Measurements from ENCODE around the gene RPUSD4. TPM values are rescaled to one million over a fixed set of nuclear protein-coding genes. Genes with fewer than 3 reads are reported as not detected.

The RPUSD4 gene
- total RNA-seq, 1 donor from 2014 or later = 21.6 TPM

GRCh38 chr11:126202646-126203359, 8.6 kb downstream of the RPUSD4 start:
- no peaks in the 10 kb centered on the region for H3K4me1 ChIP-seq
- no peak overlapping the region for H3K4me3 ChIP-seq
- TF ChIP-seq, protein P1, sequence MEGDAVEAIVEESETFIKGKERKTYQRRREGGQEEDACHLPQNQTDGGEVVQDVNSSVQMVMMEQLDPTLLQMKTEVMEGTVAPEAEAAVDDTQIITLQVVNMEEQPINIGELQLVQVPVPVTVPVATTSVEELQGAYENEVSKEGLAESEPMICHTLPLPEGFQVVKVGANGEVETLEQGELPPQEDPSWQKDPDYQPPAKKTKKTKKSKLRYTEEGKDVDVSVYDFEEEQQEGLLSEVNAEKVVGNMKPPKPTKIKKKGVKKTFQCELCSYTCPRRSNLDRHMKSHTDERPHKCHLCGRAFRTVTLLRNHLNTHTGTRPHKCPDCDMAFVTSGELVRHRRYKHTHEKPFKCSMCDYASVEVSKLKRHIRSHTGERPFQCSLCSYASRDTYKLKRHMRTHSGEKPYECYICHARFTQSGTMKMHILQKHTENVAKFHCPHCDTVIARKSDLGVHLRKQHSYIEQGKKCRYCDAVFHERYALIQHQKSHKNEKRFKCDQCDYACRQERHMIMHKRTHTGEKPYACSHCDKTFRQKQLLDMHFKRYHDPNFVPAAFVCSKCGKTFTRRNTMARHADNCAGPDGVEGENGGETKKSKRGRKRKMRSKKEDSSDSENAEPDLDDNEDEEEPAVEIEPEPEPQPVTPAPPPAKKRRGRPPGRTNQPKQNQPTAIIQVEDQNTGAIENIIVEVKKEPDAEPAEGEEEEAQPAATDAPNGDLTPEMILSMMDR (IDR thresholded peaks at IDR 0.05) = no peak
- TF ChIP-seq POLR2A (IDR thresholded peaks at IDR 0.05) (no peak), POLR2AphosphoS5 (IDR thresholded peaks at IDR 0.05; ENCODE audit: insufficient read depth in 1 of 2, low read depth in 1 of 2) (no peak)
- H3K9me3 ChIP-seq = no peaks in the 10 kb centered on the region
- peaks cover 0 to 75% of the 10 kb centered on the region in 2 donors for H3K36me3 ChIP-seq
- DNase-seq (ENCODE audit: extremely low spot score in 2 of 2) = no peak
- intact Hi-C loops (cut with DNase I) = no loop called here
- no peaks in the 10 kb centered on the region for H3K27me3 ChIP-seq
- no peak overlapping the region for H3K27ac ChIP-seq

GRCh38 chr11:126198648-126199047, 12.8 kb downstream of the RPUSD4 start:
- Histone ChIP-seq H3K4me3 (no peak overlapping the region), H3K27me3 (no peaks in the 10 kb centered on the region), H3K27ac (no peak overlapping the region), H3K4me1 (no peaks in the 10 kb centered on the region), H3K36me3 (peaks cover 0 to 55% of the 10 kb centered on the region in 2 donors), H3K9me3 (no peaks in the 10 kb centered on the region)
- no peak for DNase-seq (ENCODE audit: extremely low spot score in 2 of 2)
- intact Hi-C loops (cut with DNase I) = loop anchor here (5.0 kb wide), 1 partner anchor 276 kb away; no protein-coding TSS in a partner anchor
- TF ChIP-seq, protein P1 (IDR thresholded peaks at IDR 0.05) = no peak
- TF ChIP-seq POLR2AphosphoS5 (IDR thresholded peaks at IDR 0.05; ENCODE audit: insufficient read depth in 1 of 2, low read depth in 1 of 2) (no peak), POLR2A (IDR thresholded peaks at IDR 0.05) (no peak)

DNA sequence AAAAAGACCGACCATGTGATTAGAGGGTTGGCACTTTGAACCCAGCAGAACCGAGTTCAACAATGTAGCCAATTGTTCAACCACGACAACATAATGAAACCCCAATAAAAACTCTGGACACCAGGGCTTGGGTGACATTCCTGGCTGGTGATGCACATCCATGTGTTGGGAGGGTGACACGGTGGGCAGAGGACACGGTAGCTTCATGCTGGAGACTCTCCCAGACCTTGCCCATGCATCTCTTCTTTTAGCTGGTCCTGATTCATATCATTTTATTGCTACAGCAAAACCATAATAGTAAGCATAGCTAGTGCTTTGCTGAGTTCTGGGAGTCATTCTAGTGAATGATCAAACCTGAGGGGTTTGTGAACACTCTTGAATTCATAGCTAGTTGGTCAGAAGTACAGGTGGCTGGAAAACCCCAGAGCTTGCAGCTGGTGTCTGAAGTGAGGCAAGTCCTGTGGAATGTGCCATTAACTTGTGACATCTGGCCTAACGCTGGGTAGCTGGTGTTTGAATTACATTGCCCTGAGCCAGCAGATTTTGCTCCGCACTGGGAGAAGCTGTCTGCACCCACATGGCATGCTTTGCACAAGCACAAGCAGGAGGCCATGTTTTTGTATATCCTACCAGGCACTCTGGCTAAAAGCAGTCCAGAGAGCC, 14.0 kb downstream of the RPUSD4 start:
- intact Hi-C loops (cut with DNase I) = loop anchor here (5.0 kb wide), 1 partner anchor 275 kb away; no protein-coding TSS in a partner anchor
- no peak for DNase-seq (ENCODE audit: extremely low spot score in 2 of 2)
- Histone ChIP-seq H3K27me3 (no peaks in the 10 kb centered on the region), H3K4me3 (no peak overlapping the region), H3K9me3 (no peaks in the 10 kb centered on the region), H3K27ac (no peak overlapping the region), H3K36me3 (peaks cover 0 to 47% of the 10 kb centered on the region in 2 donors), H3K4me1 (no peaks in the 10 kb centered on the region)
- TF ChIP-seq POLR2A (IDR thresholded peaks at IDR 0.05) (no peak), POLR2AphosphoS5 (IDR thresholded peaks at IDR 0.05; ENCODE audit: insufficient read depth in 1 of 2, low read depth in 1 of 2) (no peak)
- TF ChIP-seq, protein P1 (IDR thresholded peaks at IDR 0.05) = no peak

- no peak for TF ChIP-seq POLR2A (IDR thresholded peaks at IDR 0.05)
- H3K36me3 ChIP-seq = peaks cover 0 to 27% of the 10 kb centered on the region in 2 donors
- H3K27ac ChIP-seq = no peak overlapping the region
- DNase-seq (ENCODE audit: extremely low spot score in 2 of 2) = no peak
- intact Hi-C loops (cut with DNase I) = loop anchor here (5.0 kb wide), 1 partner anchor 273 kb away; no protein-coding TSS in a partner anchor
- H3K9me3 ChIP-seq = no peaks in the 10 kb centered on the region
- H3K4me1 ChIP-seq = no peaks in the 10 kb centered on the region
- no peak overlapping the region for H3K4me3 ChIP-seq
- H3K27me3 ChIP-seq = no peaks in the 10 kb centered on the region
Measured at GRCh38 chr11:126195119-126195518, 16.3 kb downstream of the RPUSD4 start.

DNA sequence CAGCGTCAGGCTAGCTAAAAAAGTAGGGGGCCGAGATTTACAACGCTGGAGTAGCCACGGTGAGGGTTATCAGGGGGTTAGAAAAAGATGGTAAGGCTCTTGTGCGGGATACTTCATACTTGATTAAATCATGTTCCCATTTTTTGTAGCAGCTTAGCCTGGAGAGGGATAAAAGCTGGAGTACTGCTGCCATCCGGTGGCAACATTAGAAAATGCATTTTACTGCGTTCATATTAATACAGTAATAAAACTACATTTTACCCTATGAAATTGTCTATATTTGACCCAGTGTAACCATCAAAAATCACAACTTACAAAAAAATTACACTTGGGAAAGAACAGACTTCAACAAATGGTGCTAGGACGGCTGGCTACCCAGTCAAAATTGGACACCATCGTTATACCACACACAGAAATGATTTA, 17.3 kb downstream of the RPUSD4 start:
- intact Hi-C loops (cut with DNase I) = no loop called here
- Histone ChIP-seq H3K36me3 (peaks cover 0 to 24% of the 10 kb centered on the region in 2 donors), H3K4me1 (no peaks in the 10 kb centered on the region), H3K9me3 (no peaks in the 10 kb centered on the region), H3K27ac (no peak overlapping the region), H3K4me3 (no peak overlapping the region), H3K27me3 (no peaks in the 10 kb centered on the region)
- TF ChIP-seq, protein P1 (IDR thresholded peaks at IDR 0.05) = peak; percentile 49 to 86 (median 86)
- TF ChIP-seq POLR2AphosphoS5 (IDR thresholded peaks at IDR 0.05; ENCODE audit: insufficient read depth in 1 of 2, low read depth in 1 of 2) = peak in 1 of 2 donors; percentile 20
- no peak for TF ChIP-seq POLR2A (IDR thresholded peaks at IDR 0.05)
- no peak for DNase-seq (ENCODE audit: extremely low spot score in 2 of 2)

Data from vagina (tissue), 2 donors.